GM10248 (cell line): ENCODE data around the gene GDPD1.
"Not testable (repeated sequence)": the region's sequence is repeated elsewhere in the genome, so short reads cannot be mapped to it uniquely, and the experiment has no call there.

Experiments
- CTCF ChIA-PET: fragments of 300-600 bp; sonication (Branson Sonifier 250); formaldehyde crosslinking; extraction: SDS; loops from one replicate; lab custom pipeline; 2021; ENCODE audit warnings: antibody characterized with exemption; lab: Yijun Ruan, JAX
- POLR2A ChIA-PET: fragments of 350-650 bp; sonication (Branson Sonifier 250); formaldehyde crosslinking; extraction: SDS; loops from one replicate; lab custom pipeline; 2020; ENCODE audit warnings: antibody characterized with exemption; lab: Yijun Ruan, JAX
- DNase-seq: peaks from one replicate; pipeline ENCODE4 v3.0.0; 2012; ENCODE audit errors: extremely low spot score
- CTCF ChIP-seq: IDR thresholded peaks from 2 replicates; pipeline ENCODE4 v1.5.1; 2012; ENCODE audit warnings: mild to moderate bottlenecking, low read depth; ENCODE audit errors: extremely low read depth, missing control alignments, control extremely low read depth

Gene GDPD1

DNA sequence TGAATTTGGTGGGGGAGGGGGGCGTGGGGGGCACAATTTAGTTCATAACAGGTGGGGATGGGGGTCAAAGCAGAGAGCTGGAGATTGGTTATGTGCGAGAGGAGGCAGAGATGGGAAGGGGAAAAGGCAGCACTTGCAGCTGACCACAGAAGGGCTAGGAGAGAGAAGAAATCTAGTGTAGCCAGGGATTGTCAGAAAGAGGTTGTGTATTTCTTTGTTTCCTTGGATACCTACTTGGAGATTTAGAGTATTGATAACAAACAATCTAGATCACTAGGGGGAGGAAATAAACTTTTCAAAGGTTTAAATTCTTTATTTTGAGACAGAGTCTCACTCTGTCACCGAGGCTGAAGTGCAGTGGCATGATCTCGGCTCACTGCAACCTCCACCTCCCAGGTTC, 64.0 kb downstream of the GDPD1 start:
- ChIA-PET CTCF (no interaction called here), POLR2A (no interaction called here)
- TF ChIP-seq CTCF, result no peak
- no peak for DNase-seq

DNA sequence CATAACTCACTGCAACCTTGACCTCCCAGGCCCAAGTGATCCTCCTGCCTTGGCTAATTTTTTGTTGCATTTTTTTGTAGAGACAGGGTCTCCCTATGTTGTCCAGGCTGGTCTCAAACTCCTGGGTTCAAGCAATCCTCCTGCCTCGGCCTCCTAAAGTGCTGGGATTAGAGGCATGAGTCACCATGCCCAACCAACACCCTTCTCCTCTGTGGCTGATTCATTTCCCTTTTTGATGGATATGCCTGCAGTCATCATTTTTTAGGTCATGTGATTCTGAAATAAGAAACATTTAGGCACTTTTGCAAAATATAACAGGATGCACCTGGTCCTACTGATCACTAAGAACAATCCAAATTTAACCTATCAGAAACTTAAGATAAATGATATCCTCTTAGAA, 67.1 kb downstream of the GDPD1 start:
- TF ChIP-seq CTCF, result no peak
- CTCF ChIA-PET, result no interaction called here
- POLR2A ChIA-PET, result no interaction called here
- no peak for DNase-seq

- DNase-seq, result no peak
- CTCF ChIA-PET, result no interaction called here
- POLR2A ChIA-PET, result no interaction called here
- no peak for TF ChIP-seq CTCF
Measured at GRCh38 chr17:59287891-59288290, 67.6 kb downstream of the GDPD1 start.

GRCh38 chr17:59289981-59290301, 69.6 kb downstream of the GDPD1 start:
- TF ChIP-seq CTCF, result no peak
- DNase-seq, result no peak
- CTCF ChIA-PET, result no interaction called here
- POLR2A ChIA-PET, result no interaction called here

DNA sequence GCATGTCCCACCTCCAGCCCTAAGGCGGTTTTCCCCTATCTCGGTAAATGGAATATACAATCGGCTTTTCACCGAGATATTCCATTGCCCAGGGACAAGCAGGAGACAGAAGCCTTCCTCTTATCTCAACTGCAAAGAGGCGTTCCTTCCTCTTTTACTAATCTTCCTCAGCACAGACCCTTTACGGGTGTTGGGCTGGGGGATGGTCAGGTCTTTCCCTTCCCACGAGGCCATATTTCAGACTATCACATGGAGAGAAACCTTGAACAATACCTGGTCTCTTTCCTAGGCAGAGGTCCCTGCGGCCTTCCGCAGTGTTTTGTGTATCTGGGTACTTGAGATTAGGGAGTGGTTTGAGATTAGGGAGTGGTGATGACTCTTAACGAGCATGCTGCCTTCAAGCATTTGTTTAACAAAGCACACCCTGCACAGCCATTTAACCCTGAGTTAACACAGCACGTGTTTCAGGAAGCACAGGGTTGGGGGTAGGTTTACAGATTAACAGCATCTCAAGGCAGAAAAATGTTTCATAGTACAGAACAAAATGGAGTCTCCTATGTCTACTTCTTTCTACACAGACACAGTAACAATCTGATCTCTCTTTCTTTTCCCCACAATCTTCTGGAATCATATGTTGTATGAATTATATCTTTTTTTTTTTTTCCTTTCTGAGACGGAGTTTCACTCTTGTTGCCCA, 70.1 kb downstream of the GDPD1 start:
- DNase-seq, CTCF ChIA-PET, POLR2A ChIA-PET: not testable (repeated sequence)

DNA sequence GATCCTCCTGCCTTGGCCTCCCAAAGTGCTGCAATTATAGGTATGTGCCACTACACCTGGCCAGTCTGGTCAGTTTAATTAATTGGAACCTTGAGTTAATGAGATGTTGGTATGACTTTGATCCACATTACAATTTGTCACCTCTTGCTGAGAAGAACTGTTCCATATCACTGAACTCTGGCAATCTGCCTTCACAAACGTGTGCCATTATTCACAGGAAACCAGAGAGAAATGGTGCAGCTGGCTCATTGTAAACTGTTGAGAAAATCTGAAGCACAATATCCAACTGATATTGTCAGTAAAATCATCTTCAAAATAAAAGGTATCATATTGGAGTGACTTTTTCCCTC, 71.8 kb downstream of the GDPD1 start:
- ChIA-PET POLR2A (no interaction called here), CTCF (no interaction called here)
- TF ChIP-seq CTCF, result no peak
- no peak for DNase-seq

GRCh38 chr17:59296190-59296589, 75.9 kb downstream of the GDPD1 start:
- POLR2A ChIA-PET, result no interaction called here
- no peak for DNase-seq
- no peak for TF ChIP-seq CTCF
- CTCF ChIA-PET, result interaction anchor here (1.9 kb wide), 1 partner anchor 15 kb away, joined by 5 read pairs; no protein-coding TSS in a partner anchor
